Panc1 (cell line): Measurements from ENCODE around the gene TBC1D32. TPM values are rescaled to one million over a fixed set of nuclear protein-coding genes. Genes with fewer than 3 reads are reported as not detected.

Experiments
- ATAC-seq: fragments of 200-7000 bp; cut with Tn5 transposase; 2 replicates; pipeline ENCODE4 v1.9.1; 2020; ENCODE audit warnings: mild to moderate bottlenecking, moderate library complexity
- BruUV-seq: library from RNA; stranded (reverse); fragments of 400-500 nt; replicated peaks from 2 replicates; lab custom pipeline; 2021; lab: Mats Ljungman, UMichigan
- CTCF ChIA-PET: fragments of 300-600 bp; sonication (Branson Sonifier 250); formaldehyde crosslinking; loops from one replicate; lab custom pipeline; 2022; ENCODE audit warnings: antibody characterized with exemption; lab: Charles Lee
- POLR2A ChIA-PET: fragments of 300-600 bp; sonication (Branson Sonifier 250); formaldehyde crosslinking; loops from one replicate; lab custom pipeline; 2022; ENCODE audit warnings: antibody characterized with exemption; lab: Charles Lee
- DNase-seq: peaks from one replicate; pipeline ENCODE4 v3.0.0-alpha.2; 2010; ENCODE audit warnings: low read depth, low spot score
- H3K27ac ChIP-seq: 2 replicates; pipeline ENCODE4 v1.5.1; 2011; ENCODE audit warnings: mild to moderate bottlenecking, low read length, inconsistent platforms
- H3K27me3 ChIP-seq: fragments of 200-500 bp; sonication (Bioruptor generic); 2 replicates; pipeline ENCODE4 v1.6.0; 2014; ENCODE audit warnings: low read length, inconsistent platforms; ENCODE audit not compliant: control insufficient read depth, insufficient read depth
- H3K36me3 ChIP-seq: fragments of 200-500 bp; sonication (Bioruptor generic); 2 replicates; pipeline ENCODE4 v1.5.1; 2014; ENCODE audit warnings: inconsistent platforms, mild to moderate bottlenecking, low read length, moderate library complexity; ENCODE audit not compliant: control insufficient read depth, insufficient read depth
- H3K4me1 ChIP-seq: 2 replicates; pipeline ENCODE4 v1.5.1; 2011; ENCODE audit warnings: inconsistent platforms, mild to moderate bottlenecking, low read length, moderate library complexity; ENCODE audit not compliant: control insufficient read depth, insufficient read depth
- H3K4me3 ChIP-seq, 2 experiments: 2 replicates each; pipeline ENCODE4 v1.5.1; 2011 to 2012; ENCODE audit warnings: low read depth in 2 of 2, low read length in 2 of 2, mild to moderate bottlenecking in 2 of 2, inconsistent platforms in 1 of 2, moderate library complexity in 1 of 2
- H3K9me3 ChIP-seq: fragments of 200-500 bp; sonication (Bioruptor generic); 2 replicates; pipeline ENCODE4 v1.5.1; 2014; ENCODE audit warnings: low read depth, mild to moderate bottlenecking, inconsistent platforms, low read length, moderate library complexity; ENCODE audit not compliant: control insufficient read depth, insufficient read depth
- POLR2AphosphoS5 ChIP-seq: IDR thresholded peaks from 2 replicates; pipeline ENCODE4 v1.6.1; 2012; ENCODE audit warnings: mild to moderate bottlenecking, low read depth, low read length, moderate library complexity
- SIN3A ChIP-seq: IDR thresholded peaks from 2 replicates; pipeline ENCODE4 v1.6.1; 2012; ENCODE audit warnings: low read depth, mild to moderate bottlenecking, low read length, moderate library complexity, borderline replicate concordance; ENCODE audit not compliant: insufficient read depth
- TCF7L2 ChIP-seq: IDR thresholded peaks from 2 replicates; pipeline ENCODE4 v1.6.1; 2011; ENCODE audit warnings: mild to moderate bottlenecking, low read depth, low read length, inconsistent platforms
- in situ Hi-C: cut with HindIII; loops from 2 replicates; pipeline ENCODE4 v1.10.0; 2016; ENCODE audit warnings: low sequenced_read_pairs, low pct_unique_long_range_greater_than_20kb
- intact Hi-C: fragments of 100-400 bp; cut with micrococcal nuclease; formaldehyde crosslinking; loops from one replicate; pipeline ENCODE4 v1.10.0; 2022; ENCODE audit not compliant: unreplicated experiment
- total RNA-seq: library from RNA; stranded (reverse); gene quantifications from one replicate; pipeline ENCODE4 v1.2.1, GENCODE V29; 2021; ENCODE audit not compliant: unreplicated experiment
- TF ChIP-seq, protein P1 (sequence below), 2 experiments: IDR thresholded peaks; 2 replicates each; pipeline ENCODE4 v1.6.1; 2011 to 2012; ENCODE audit warnings: low read depth in 2 of 2, control low read depth in 1 of 2, low read length in 1 of 2, mild to moderate bottlenecking in 1 of 2, moderate library complexity in 1 of 2; ENCODE audit not compliant: insufficient read depth in 1 of 2
- TF ChIP-seq, protein P2 (sequence below): fragments of 450-650 bp; IDR thresholded peaks from 2 replicates; pipeline ENCODE4 v1.5.1; 2017; ENCODE audit warnings: mild to moderate bottlenecking

TBC1D32 gene
- total RNA-seq, 1 experiment from 2014 or later: 15.8 TPM

DNA sequence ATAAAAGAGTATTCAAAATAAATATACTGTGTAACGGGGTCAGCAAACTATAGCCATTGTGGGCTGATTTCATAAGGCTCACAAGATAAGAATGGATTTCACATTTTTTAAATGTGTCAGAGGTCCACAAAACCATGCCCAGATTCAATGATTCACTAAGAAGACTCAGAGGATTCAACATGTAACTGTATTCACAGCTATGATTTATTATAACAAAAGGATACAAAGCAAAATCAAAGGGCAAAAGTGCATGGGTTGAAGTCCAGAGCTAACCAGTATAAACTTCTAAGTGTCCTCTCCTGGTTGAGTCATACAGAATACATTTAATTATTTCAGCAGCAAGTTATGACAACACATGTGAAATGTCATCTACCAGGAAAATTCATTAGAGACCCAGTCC, 49.2 kb downstream of the TBC1D32 start:
- no peaks in the 10 kb centered on the region for H3K4me1 ChIP-seq
- intact Hi-C loops: no loop called here
- ChIA-PET CTCF (no interaction called here), POLR2A (interaction anchor here (0.6 kb wide), 1 partner anchor 1165 kb away, joined by 9 read pairs; no protein-coding TSS in a partner anchor)
- TF ChIP-seq, protein P1, sequence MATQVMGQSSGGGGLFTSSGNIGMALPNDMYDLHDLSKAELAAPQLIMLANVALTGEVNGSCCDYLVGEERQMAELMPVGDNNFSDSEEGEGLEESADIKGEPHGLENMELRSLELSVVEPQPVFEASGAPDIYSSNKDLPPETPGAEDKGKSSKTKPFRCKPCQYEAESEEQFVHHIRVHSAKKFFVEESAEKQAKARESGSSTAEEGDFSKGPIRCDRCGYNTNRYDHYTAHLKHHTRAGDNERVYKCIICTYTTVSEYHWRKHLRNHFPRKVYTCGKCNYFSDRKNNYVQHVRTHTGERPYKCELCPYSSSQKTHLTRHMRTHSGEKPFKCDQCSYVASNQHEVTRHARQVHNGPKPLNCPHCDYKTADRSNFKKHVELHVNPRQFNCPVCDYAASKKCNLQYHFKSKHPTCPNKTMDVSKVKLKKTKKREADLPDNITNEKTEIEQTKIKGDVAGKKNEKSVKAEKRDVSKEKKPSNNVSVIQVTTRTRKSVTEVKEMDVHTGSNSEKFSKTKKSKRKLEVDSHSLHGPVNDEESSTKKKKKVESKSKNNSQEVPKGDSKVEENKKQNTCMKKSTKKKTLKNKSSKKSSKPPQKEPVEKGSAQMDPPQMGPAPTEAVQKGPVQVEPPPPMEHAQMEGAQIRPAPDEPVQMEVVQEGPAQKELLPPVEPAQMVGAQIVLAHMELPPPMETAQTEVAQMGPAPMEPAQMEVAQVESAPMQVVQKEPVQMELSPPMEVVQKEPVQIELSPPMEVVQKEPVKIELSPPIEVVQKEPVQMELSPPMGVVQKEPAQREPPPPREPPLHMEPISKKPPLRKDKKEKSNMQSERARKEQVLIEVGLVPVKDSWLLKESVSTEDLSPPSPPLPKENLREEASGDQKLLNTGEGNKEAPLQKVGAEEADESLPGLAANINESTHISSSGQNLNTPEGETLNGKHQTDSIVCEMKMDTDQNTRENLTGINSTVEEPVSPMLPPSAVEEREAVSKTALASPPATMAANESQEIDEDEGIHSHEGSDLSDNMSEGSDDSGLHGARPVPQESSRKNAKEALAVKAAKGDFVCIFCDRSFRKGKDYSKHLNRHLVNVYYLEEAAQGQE (IDR thresholded peaks at IDR 0.05; ENCODE audit: insufficient read depth in 1 of 2, low read depth in 2 of 2, low read length in 1 of 2): no peak
- TF ChIP-seq SIN3A (no peak), TCF7L2 (no peak), POLR2AphosphoS5 (no peak)
- TF ChIP-seq, protein P2, sequence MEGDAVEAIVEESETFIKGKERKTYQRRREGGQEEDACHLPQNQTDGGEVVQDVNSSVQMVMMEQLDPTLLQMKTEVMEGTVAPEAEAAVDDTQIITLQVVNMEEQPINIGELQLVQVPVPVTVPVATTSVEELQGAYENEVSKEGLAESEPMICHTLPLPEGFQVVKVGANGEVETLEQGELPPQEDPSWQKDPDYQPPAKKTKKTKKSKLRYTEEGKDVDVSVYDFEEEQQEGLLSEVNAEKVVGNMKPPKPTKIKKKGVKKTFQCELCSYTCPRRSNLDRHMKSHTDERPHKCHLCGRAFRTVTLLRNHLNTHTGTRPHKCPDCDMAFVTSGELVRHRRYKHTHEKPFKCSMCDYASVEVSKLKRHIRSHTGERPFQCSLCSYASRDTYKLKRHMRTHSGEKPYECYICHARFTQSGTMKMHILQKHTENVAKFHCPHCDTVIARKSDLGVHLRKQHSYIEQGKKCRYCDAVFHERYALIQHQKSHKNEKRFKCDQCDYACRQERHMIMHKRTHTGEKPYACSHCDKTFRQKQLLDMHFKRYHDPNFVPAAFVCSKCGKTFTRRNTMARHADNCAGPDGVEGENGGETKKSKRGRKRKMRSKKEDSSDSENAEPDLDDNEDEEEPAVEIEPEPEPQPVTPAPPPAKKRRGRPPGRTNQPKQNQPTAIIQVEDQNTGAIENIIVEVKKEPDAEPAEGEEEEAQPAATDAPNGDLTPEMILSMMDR: no peak
- no peak overlapping the region for H3K4me3 ChIP-seq
- BruUV-seq: no TSS peak
- ATAC-seq: no peak
- DNase-seq: no peak
- H3K9me3 ChIP-seq: no peaks in the 10 kb centered on the region
- H3K27me3 ChIP-seq: no peaks in the 10 kb centered on the region
- in situ Hi-C loops: no loop called here
- H3K36me3 ChIP-seq: peaks cover 5% of the 10 kb centered on the region
- H3K27ac ChIP-seq: no peak overlapping the region

DNA sequence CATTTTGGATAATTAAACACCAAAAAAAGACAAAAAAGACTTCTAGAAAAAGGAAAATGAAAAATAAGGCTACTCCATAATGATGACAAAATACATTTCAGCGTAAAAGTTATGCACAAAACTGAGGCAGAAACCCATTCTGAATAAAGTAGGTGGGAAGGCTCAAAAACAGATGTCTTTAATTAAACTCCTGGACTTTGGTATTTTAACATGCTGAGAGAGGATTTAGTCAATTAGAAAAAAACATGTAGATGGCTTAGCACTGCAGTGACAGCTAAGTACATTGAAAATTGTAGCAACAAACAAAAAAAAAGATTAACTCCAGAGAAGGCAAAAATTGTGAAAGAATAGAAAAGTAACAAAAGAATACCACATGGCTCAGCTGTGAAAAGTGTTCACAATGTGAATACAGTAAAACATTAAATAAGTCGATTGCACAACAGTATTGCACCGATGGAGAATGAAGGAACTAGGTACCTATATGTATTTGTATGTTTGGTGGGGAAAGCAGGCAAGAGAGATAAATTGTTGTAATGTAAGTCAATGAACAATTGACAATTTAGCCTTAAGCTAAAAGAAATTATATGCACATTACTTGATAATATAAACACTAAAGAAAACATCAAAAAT, 59.5 kb downstream of the TBC1D32 start:
- Histone ChIP-seq H3K9me3 (no peaks in the 10 kb centered on the region), H3K4me3 (no peak overlapping the region), H3K4me1 (no peaks in the 10 kb centered on the region), H3K27me3 (no peaks in the 10 kb centered on the region), H3K36me3 (no peaks in the 10 kb centered on the region; the same call in 1 of the 2 replicates), H3K27ac (no peak overlapping the region)
- ChIA-PET CTCF (no interaction called here), POLR2A (no interaction called here)
- ATAC-seq (no peak), DNase-seq (no peak)
- in situ Hi-C loops (no loop called here), intact Hi-C loops (no loop called here)
- TF ChIP-seq, protein P1 (IDR thresholded peaks at IDR 0.05; ENCODE audit: insufficient read depth in 1 of 2, low read depth in 2 of 2, low read length in 1 of 2): no peak
- TF ChIP-seq, protein P2: no peak
- TF ChIP-seq TCF7L2: no peak
- no peak for TF ChIP-seq SIN3A
- TF ChIP-seq POLR2AphosphoS5: no peak
- no TSS peak for BruUV-seq
